ENCODE data around the gene PTPN22. TPM values are rescaled to one million over a fixed set of nuclear protein-coding genes. Genes with fewer than 3 reads are reported as not detected.

PTPN22 gene
- total and polyA plus RNA-seq, 9 of the 15 experiments (the other 6 are each of a cell fraction or from before 2014, with no cell fraction given), result 0.45 to 4.6 (median 1.1) TPM

- TF ChIP-seq ZBTB40 (IDR thresholded peaks at IDR 0.05), result no peak
- no peak for TF ChIP-seq ZBTB40 (CRISPR knock-in tag; IDR thresholded peaks at IDR 0.05)
- TF ChIP-seq KLF10 (CRISPR knock-in tag; IDR thresholded peaks at IDR 0.05), result no peak
- 0 out of 2 replicates have a peak, but pooled peaks have one; percentile 17 for TF ChIP-seq DPF2 (IDR thresholded peaks at IDR 0.05)
- TF ChIP-seq SOX6 (IDR thresholded peaks at IDR 0.05), result peak; percentile 26; the same call in 1 of the 2 replicates
- no peak for TF ChIP-seq ZNF174 (CRISPR knock-in tag; IDR thresholded peaks at IDR 0.05)
- TF ChIP-seq CBX8 (IDR thresholded peaks at IDR 0.05; ENCODE audit: borderline replicate concordance, extremely low read depth, low read depth, low read length, poor library complexity, severe bottlenecking), result no peak
- TF ChIP-seq HDAC1 (IDR thresholded peaks at IDR 0.05), result no peak
- TF ChIP-seq SETDB1 (IDR thresholded peaks at IDR 0.05; ENCODE audit: low read length), result no peak
- TF ChIP-seq HMGXB4 (CRISPR knock-in tag; IDR thresholded peaks at IDR 0.05), result no peak
- no peak for TF ChIP-seq RFX7 (CRISPR knock-in tag; IDR thresholded peaks at IDR 0.05)
- no peak for TF ChIP-seq ZBTB17 (CRISPR knock-in tag; IDR thresholded peaks at IDR 0.05)
- TF ChIP-seq L3MBTL2 (IDR thresholded peaks at IDR 0.05), result peak; percentile 72
- no peak for TF ChIP-seq FOXO4 (CRISPR knock-in tag; IDR thresholded peaks at IDR 0.05)
These were observed 52.9 kb downstream of the PTPN22 start (continued) for GRCh38 chr1:113818578-113818977.

Data from K562 (cell line).